Astrocyte (in vitro differentiated cells and primary cell): ENCODE measurements around the gene DUSP8. TPM values are rescaled to one million over a fixed set of nuclear protein-coding genes. Genes with fewer than 3 reads are reported as not detected.
"Not testable (repeated sequence)": the region's sequence is repeated elsewhere in the genome, so short reads cannot be mapped to it uniquely, and the experiment has no call there.

ENCODE experiments used
- DNase-seq: peaks from one replicate; pipeline ENCODE4 v3.0.0-alpha.2; 2010; ENCODE audit warnings: low read depth
- FAIRE-seq: peaks from 2 replicates; lab custom pipeline; 2011; peaks lifted over from hg19 to GRCh38; lab: Jason Lieb, UNC
- H2AFZ ChIP-seq: 2 replicates; pipeline ENCODE4 v1.6.0; 2012; ENCODE audit warnings: low read depth, low read length, inconsistent platforms
- H3K27ac ChIP-seq: 2 replicates; pipeline ENCODE4 v1.5.1; 2011; ENCODE audit warnings: low read depth, low read length, inconsistent platforms
- H3K27me3 ChIP-seq: 2 replicates; pipeline ENCODE4 v1.6.0; 2011; ENCODE audit warnings: low read length, inconsistent platforms; ENCODE audit not compliant: insufficient read depth
- H3K36me3 ChIP-seq: 2 replicates; pipeline ENCODE4 v1.5.1; 2011; ENCODE audit warnings: low read length, inconsistent platforms; ENCODE audit not compliant: insufficient read depth
- H3K4me1 ChIP-seq: 2 replicates; pipeline ENCODE4 v1.5.1; 2011; ENCODE audit warnings: low read length, inconsistent platforms; ENCODE audit not compliant: insufficient read depth
- H3K4me2 ChIP-seq: 2 replicates; pipeline ENCODE4 v1.6.0; 2012; ENCODE audit warnings: low read length, inconsistent platforms
- H3K4me3 ChIP-seq: 2 replicates; pipeline ENCODE4 v1.5.1; 2011; ENCODE audit warnings: low read depth, mild to moderate bottlenecking, low read length, inconsistent platforms; ENCODE audit not compliant: insufficient read depth
- H3K79me2 ChIP-seq: 2 replicates; pipeline ENCODE4 v1.6.0; 2012; ENCODE audit warnings: mild to moderate bottlenecking, low read length, inconsistent platforms; ENCODE audit not compliant: insufficient read depth
- H3K9ac ChIP-seq: 2 replicates; pipeline ENCODE4 v1.6.0; 2012; ENCODE audit warnings: mild to moderate bottlenecking, low read length, inconsistent platforms
- H3K9me3 ChIP-seq: 2 replicates; pipeline ENCODE4 v1.5.1; 2012; ENCODE audit warnings: low read depth, mild to moderate bottlenecking, low read length, inconsistent platforms; ENCODE audit not compliant: insufficient read depth
- H4K20me1 ChIP-seq: 2 replicates; pipeline ENCODE4 v1.6.0; 2012; ENCODE audit warnings: low read length, inconsistent platforms; ENCODE audit not compliant: insufficient read depth
- H3K27ac Mint-ChIP-seq: one replicate; pipeline ENCODE4 v1.8.0; 2021; ENCODE audit warnings: mild to moderate bottlenecking, mixed read lengths; ENCODE audit not compliant: unreplicated experiment
- H3K27me3 Mint-ChIP-seq: one replicate; pipeline ENCODE4 v1.8.0; 2021; ENCODE audit warnings: low read depth, mixed read lengths; ENCODE audit not compliant: unreplicated experiment
- H3K36me3 Mint-ChIP-seq: one replicate; pipeline ENCODE4 v1.8.0; 2021; ENCODE audit warnings: low read depth, mixed read lengths; ENCODE audit not compliant: unreplicated experiment
- H3K4me1 Mint-ChIP-seq: one replicate; pipeline ENCODE4 v1.8.0; 2021; ENCODE audit warnings: low read depth, mixed read lengths; ENCODE audit not compliant: unreplicated experiment
- H3K4me3 Mint-ChIP-seq: one replicate; pipeline ENCODE4 v1.8.0; 2021; ENCODE audit warnings: mild to moderate bottlenecking, moderate library complexity, mixed read lengths; ENCODE audit not compliant: unreplicated experiment
- H3K9me3 Mint-ChIP-seq: one replicate; pipeline ENCODE4 v1.8.0; 2021; ENCODE audit warnings: mild to moderate bottlenecking, mixed read lengths; ENCODE audit not compliant: unreplicated experiment
- CTCF ChIP-seq: IDR thresholded peaks from 2 replicates; pipeline ENCODE4 v1.5.1; 2011; ENCODE audit warnings: low read depth, mild to moderate bottlenecking, inconsistent platforms, low read length, moderate library complexity; ENCODE audit not compliant: insufficient read depth
- EZH2 ChIP-seq: IDR thresholded peaks from 2 replicates; pipeline ENCODE4 v1.6.1; 2012; ENCODE audit warnings: mild to moderate bottlenecking, low read length, inconsistent platforms; ENCODE audit not compliant: insufficient read depth
- total RNA-seq: library from RNA; stranded (reverse); gene quantifications from 2 replicates; pipeline ENCODE4 v1.2.1, GENCODE V29; 2021

The DUSP8 gene
- total RNA-seq, 1 donor from 2014 or later: 14.8 TPM

DNA sequence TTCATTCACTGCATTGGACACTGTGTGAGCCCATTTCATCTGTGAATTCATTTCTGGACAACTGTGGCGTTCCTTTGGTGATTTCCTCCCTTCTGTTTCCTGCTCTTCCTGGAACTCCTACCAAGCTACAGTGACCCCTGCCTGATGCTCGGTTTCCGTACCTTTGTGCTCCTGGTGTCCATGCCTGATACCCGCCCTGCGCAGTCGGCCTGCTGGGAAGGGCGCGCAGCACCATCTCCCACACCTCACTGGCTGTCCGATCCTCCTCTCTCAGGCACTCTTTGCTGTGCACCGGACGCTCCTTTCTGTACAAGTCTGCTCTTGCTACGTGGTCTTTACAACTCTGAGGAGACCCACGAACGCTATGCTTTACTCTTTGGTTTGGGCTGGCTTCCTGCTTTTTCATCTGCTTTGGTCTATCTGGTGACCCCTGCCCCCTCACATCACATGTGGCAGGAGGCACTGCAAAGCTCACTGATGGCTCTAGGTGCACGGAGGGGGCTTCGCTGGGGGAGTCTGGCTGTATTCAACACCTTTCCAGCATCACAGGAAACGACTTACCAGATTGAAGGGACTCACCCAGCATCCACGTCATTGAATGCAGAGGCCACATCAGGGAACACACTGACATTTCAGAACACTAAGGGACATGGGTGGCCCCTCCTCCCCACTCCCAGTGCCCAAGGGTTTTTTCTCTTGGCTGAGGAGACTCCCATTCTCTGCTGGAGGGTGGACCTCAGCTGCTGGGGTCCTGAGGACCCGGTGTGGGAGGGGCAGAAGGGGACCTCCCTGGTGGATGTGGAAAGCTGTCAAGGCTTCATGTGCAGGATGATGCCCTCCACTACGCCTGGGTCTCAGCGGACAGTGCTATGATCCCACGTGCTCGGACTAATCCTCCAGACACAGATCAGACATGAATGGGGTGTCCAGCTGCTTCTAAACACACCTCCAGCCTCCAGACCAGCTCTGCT, 58.5 kb downstream of the DUSP8 start:
- TF ChIP-seq EZH2 (no peak), CTCF (no peak)
- Histone ChIP-seq H3K9me3 (no peaks in the 10 kb centered on the region), H3K4me2 (no peak overlapping the region), H3K9ac (no peak overlapping the region), H3K27me3 (no peaks in the 10 kb centered on the region), H3K27ac (no peak overlapping the region), H3K4me3 (no peak overlapping the region), H4K20me1 (peaks cover 89% of the 10 kb centered on the region), H3K79me2 (peaks cover 58% of the 10 kb centered on the region), H2AFZ (no peak overlapping the region), H3K4me1 (peaks cover 16% of the 10 kb centered on the region), H3K36me3 (no peaks in the 10 kb centered on the region)
- Mint-ChIP-seq H3K9me3 (no peaks in the 10 kb centered on the region), H3K27ac (peak overlapping the region; percentile 31), H3K4me1 (peaks cover 18% of the 10 kb centered on the region), H3K27me3 (no peaks in the 10 kb centered on the region), H3K36me3 (peaks cover 4% of the 10 kb centered on the region), H3K4me3 (no peak overlapping the region)
- DNase-seq (no peak), FAIRE-seq (no peak)

DNA sequence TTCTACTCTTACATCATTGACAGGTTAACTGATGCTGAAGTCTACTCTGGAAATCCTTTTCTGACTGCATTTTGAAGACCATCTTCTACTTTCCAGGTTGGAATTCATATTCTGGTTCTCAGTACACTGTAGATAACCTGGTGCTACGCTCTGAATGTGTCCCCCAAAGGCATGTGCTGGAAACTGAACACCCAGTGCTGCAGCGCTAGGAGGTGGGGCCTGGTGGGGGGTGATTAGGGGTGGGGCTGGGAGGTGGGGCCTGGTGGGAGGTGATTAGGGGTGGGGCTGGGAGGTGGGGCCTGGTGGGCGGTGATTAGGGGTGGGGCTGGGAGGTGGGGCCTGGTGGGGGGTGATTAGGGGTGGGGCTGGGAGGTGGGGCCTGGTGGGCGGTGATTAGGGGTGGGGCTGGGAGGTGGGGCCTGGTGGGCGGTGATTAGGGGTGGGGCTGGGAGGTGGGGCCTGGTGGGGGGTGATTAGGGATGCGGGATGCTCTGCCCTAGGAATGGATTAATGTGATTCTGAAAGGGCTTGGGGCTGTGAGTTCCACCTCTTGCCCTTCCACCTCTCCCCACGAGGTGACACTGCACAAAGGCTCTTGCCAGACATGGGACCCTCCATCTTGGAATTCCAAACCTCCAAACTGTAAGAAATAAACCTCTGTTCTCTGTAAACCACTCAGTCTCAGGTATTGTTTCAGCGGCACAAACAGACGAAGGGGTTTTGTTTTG, 59.4 kb downstream of the DUSP8 start:
- not testable (repeated sequence) for FAIRE-seq, H3K27me3 ChIP-seq, H3K27ac ChIP-seq, DNase-seq, H3K27me3 Mint-ChIP-seq, H3K27ac Mint-ChIP-seq, H2AFZ ChIP-seq, H3K4me3 ChIP-seq, H3K36me3 ChIP-seq, H3K9me3 ChIP-seq, H3K36me3 Mint-ChIP-seq, H3K9ac ChIP-seq, H3K4me2 ChIP-seq, H3K4me3 Mint-ChIP-seq, H3K9me3 Mint-ChIP-seq
- H3K4me1 Mint-ChIP-seq: peaks cover 19% of the 10 kb centered on the region
- H3K4me1 ChIP-seq: peaks cover 18% of the 10 kb centered on the region
- H4K20me1 ChIP-seq: peaks cover 88% of the 10 kb centered on the region
- H3K79me2 ChIP-seq: peaks cover 57% of the 10 kb centered on the region

DNA sequence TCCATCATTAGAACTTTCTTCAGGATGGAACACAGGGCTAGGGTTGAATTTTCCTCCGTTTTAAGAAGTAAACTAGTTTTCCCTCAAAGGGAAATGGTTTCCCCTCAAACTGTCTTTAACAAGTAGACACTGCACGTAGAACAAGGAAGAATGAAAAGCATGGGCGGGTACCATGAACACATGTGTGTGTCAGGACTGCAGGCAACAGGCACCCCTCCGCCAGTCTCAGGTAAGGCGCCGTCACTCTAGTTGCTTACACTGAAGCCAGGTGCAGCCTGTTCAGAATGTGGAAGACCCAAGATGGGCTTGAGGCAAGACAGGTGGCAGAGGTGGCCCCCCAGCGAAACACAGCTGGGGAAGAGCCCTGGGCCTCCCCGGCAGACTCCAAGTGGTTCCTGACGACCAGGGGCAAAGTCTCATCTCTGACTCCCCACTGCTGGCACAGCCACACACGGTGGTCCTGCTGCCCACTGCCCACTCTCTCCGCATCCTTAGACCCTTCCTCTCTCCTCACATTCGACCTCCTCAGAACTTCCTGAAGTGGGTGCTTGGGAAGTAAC, 60.1 kb downstream of the DUSP8 start:
- no peak overlapping the region for H3K9ac ChIP-seq
- no peak overlapping the region for H2AFZ ChIP-seq
- H3K36me3 ChIP-seq: no peaks in the 10 kb centered on the region
- H3K9me3 ChIP-seq: no peaks in the 10 kb centered on the region
- peaks cover 20% of the 10 kb centered on the region for H3K4me1 ChIP-seq
- no peak for DNase-seq
- no peak overlapping the region for H3K27ac Mint-ChIP-seq
- no peak for TF ChIP-seq EZH2
- TF ChIP-seq CTCF: no peak
- no peak overlapping the region for H3K4me3 ChIP-seq
- H4K20me1 ChIP-seq: peaks cover 88% of the 10 kb centered on the region
- no peak overlapping the region for H3K27ac ChIP-seq
- no peaks in the 10 kb centered on the region for H3K27me3 ChIP-seq
- no peaks in the 10 kb centered on the region for H3K9me3 Mint-ChIP-seq
- no peak overlapping the region for H3K4me2 ChIP-seq
- peaks cover 55% of the 10 kb centered on the region for H3K79me2 ChIP-seq
- FAIRE-seq: no peak
- peaks cover 18% of the 10 kb centered on the region for H3K4me1 Mint-ChIP-seq
- peaks cover 4% of the 10 kb centered on the region for H3K36me3 Mint-ChIP-seq
- no peak overlapping the region for H3K4me3 Mint-ChIP-seq
- H3K27me3 Mint-ChIP-seq: peaks cover 1% of the 10 kb centered on the region
